KMS-11 (cell line): ENCODE results near the gene GUCY2F.

ENCODE experiments used
- H2AFZ ChIP-seq: fragments of 200-600 bp; sonication (generic); 2 replicates; pipeline ENCODE4 v1.6.1; 2016; ENCODE audit warnings: antibody characterized with exemption, mixed run types, low read depth
- H3K27ac ChIP-seq: fragments of 200-600 bp; sonication (generic); 2 replicates; pipeline ENCODE4 v1.6.1; 2016; ENCODE audit warnings: mild to moderate bottlenecking, mixed run types
- H3K27me3 ChIP-seq: fragments of 200-600 bp; sonication (generic); 2 replicates; pipeline ENCODE4 v1.6.1; 2017; ENCODE audit warnings: mild to moderate bottlenecking, low read depth, mixed run types, moderate library complexity; ENCODE audit not compliant: insufficient read depth
- H3K36me3 ChIP-seq: fragments of 200-600 bp; sonication (generic); 2 replicates; pipeline ENCODE4 v1.6.1; 2017; ENCODE audit warnings: mild to moderate bottlenecking, mixed run types; ENCODE audit not compliant: insufficient read depth
- H3K4me1 ChIP-seq: fragments of 200-600 bp; sonication (generic); 2 replicates; pipeline ENCODE4 v1.6.1; 2016; ENCODE audit warnings: mild to moderate bottlenecking, low read depth, mixed run types; ENCODE audit not compliant: poor library complexity, severe bottlenecking
- H3K4me2 ChIP-seq: fragments of 200-600 bp; sonication (generic); 2 replicates; pipeline ENCODE4 v1.7.0; 2016; ENCODE audit warnings: mild to moderate bottlenecking, mixed run types
- H3K4me3 ChIP-seq: fragments of 200-600 bp; sonication (generic); IDR thresholded peaks from 2 replicates; pipeline ENCODE4 v1.6.1; 2017; ENCODE audit warnings: low read depth, low read length, mixed read lengths; ENCODE audit not compliant: insufficient read depth
- H3K79me2 ChIP-seq: fragments of 200-600 bp; sonication (generic); 2 replicates; pipeline ENCODE4 v1.6.1; 2016; ENCODE audit warnings: low read depth, mixed run types; ENCODE audit not compliant: insufficient read depth
- H3K9ac ChIP-seq: fragments of 200-600 bp; sonication (generic); 2 replicates; pipeline ENCODE4 v1.6.1; 2016; ENCODE audit warnings: mild to moderate bottlenecking, mixed run types
- H4K20me1 ChIP-seq: fragments of 200-600 bp; sonication (generic); 2 replicates; pipeline ENCODE4 v1.6.1; 2016; ENCODE audit warnings: mild to moderate bottlenecking, mixed run types; ENCODE audit not compliant: insufficient read depth
- CTCF ChIP-seq: fragments of 200-600 bp; sonication (generic); conservative IDR thresholded peaks from 2 replicates; pipeline ENCODE4 v1.6.1; 2017; ENCODE audit warnings: low read depth, mild to moderate bottlenecking, antibody characterized with exemption, low read length, moderate library complexity, mixed read lengths

GUCY2F gene

GRCh38 chrX:109398833-109399232 lies 83.1 kb downstream of the GUCY2F start:
- H4K20me1 ChIP-seq, result no peaks in the 10 kb centered on the region
- H3K36me3 ChIP-seq, result no peaks in the 10 kb centered on the region
- no peaks in the 10 kb centered on the region for H3K27me3 ChIP-seq
- H3K27ac ChIP-seq, result no peak overlapping the region
- TF ChIP-seq CTCF, result no peak
- H2AFZ ChIP-seq, result no peak overlapping the region
- H3K4me1 ChIP-seq, result no peaks in the 10 kb centered on the region
- H3K4me3 ChIP-seq, result no peak overlapping the region
- no peak overlapping the region for H3K9ac ChIP-seq
- H3K4me2 ChIP-seq, result no peak overlapping the region
- no peaks in the 10 kb centered on the region for H3K79me2 ChIP-seq

GRCh38 chrX:109398061-109398460 lies 83.8 kb downstream of the GUCY2F start:
- H3K4me2 ChIP-seq, result no peak overlapping the region
- no peaks in the 10 kb centered on the region for H4K20me1 ChIP-seq
- H3K27me3 ChIP-seq, result no peaks in the 10 kb centered on the region
- H3K36me3 ChIP-seq, result no peaks in the 10 kb centered on the region
- H3K4me1 ChIP-seq, result no peaks in the 10 kb centered on the region
- H3K27ac ChIP-seq, result no peak overlapping the region
- no peak for TF ChIP-seq CTCF
- H2AFZ ChIP-seq, result no peak overlapping the region
- no peaks in the 10 kb centered on the region for H3K79me2 ChIP-seq
- H3K9ac ChIP-seq, result no peak overlapping the region
- H3K4me3 ChIP-seq, result no peak overlapping the region

GRCh38 chrX:109393859-109394258 lies 88.0 kb downstream of the GUCY2F start:
- TF ChIP-seq CTCF, result no peak
- Histone ChIP-seq H3K4me2 (no peak overlapping the region), H3K9ac (no peak overlapping the region)

GRCh38 chrX:109392895-109393294 lies 89.0 kb downstream of the GUCY2F start:
- Histone ChIP-seq H2AFZ (no peak overlapping the region), H3K27ac (no peak overlapping the region), H3K9ac (no peak overlapping the region), H3K79me2 (no peaks in the 10 kb centered on the region), H3K4me3 (no peak overlapping the region), H3K4me2 (no peak overlapping the region), H3K36me3 (no peaks in the 10 kb centered on the region), H3K4me1 (no peaks in the 10 kb centered on the region), H3K27me3 (no peaks in the 10 kb centered on the region), H4K20me1 (no peaks in the 10 kb centered on the region)
- no peak for TF ChIP-seq CTCF

More at GRCh38 chrX:109393859-109394258, 88.0 kb downstream of the GUCY2F start:
- Histone ChIP-seq H3K79me2 (no peaks in the 10 kb centered on the region), H3K4me1 (no peaks in the 10 kb centered on the region), H3K4me3 (no peak overlapping the region), H3K27ac (no peak overlapping the region), H3K36me3 (no peaks in the 10 kb centered on the region), H4K20me1 (no peaks in the 10 kb centered on the region), H2AFZ (no peak overlapping the region), H3K27me3 (no peaks in the 10 kb centered on the region)
